HCT116 (cell line): ENCODE results near the gene NTSR1.

Source experiments
- CEBPB ChIP-seq: IDR thresholded peaks from 2 replicates; pipeline ENCODE4 v1.6.1; 2012; ENCODE audit warnings: low read depth
- CTCF ChIP-seq, 3 experiments: fragments of 200-600 bp in 1 of 3; sonication (generic) in 1 of 3; IDR thresholded peaks in 2 of 3; conservative IDR thresholded peaks in 1 of 3; 2 replicates each; pipeline ENCODE4 v1.5.1; 2012 to 2017; ENCODE audit warnings: low read depth in 2 of 3, low read length in 2 of 3, antibody characterized with exemption in 1 of 3, borderline replicate concordance in 1 of 3, control low read depth in 1 of 3, mild to moderate bottlenecking in 1 of 3, mixed read lengths in 1 of 3, mixed run types in 1 of 3, moderate library complexity in 1 of 3; ENCODE audit not compliant: insufficient read depth in 1 of 3
- EGR1 ChIP-seq: IDR thresholded peaks from 2 replicates; pipeline ENCODE4 v1.6.1; 2012; ENCODE audit warnings: low read depth
- EZH2 ChIP-seq: fragments of 200-600 bp; sonication (generic); IDR thresholded peaks from 2 replicates; pipeline ENCODE4 v1.6.1; 2017; ENCODE audit warnings: antibody characterized with exemption, mixed run types
- FOSL1 ChIP-seq: IDR thresholded peaks from 2 replicates; pipeline ENCODE4 v1.6.1; 2012; ENCODE audit warnings: low read depth
- JUND ChIP-seq: IDR thresholded peaks from 2 replicates; pipeline ENCODE4 v1.6.1; 2012
- POLR2A ChIP-seq: IDR thresholded peaks from 2 replicates; pipeline ENCODE4 v1.7.0; 2011; ENCODE audit warnings: borderline replicate concordance; ENCODE audit not compliant: insufficient read depth, insufficient read length; ENCODE audit errors: extremely low read depth
- REST ChIP-seq: IDR thresholded peaks from 2 replicates; pipeline ENCODE4 v1.6.1; 2012; ENCODE audit warnings: low read depth
- SIN3A ChIP-seq: IDR thresholded peaks from 2 replicates; pipeline ENCODE4 v1.6.1; 2012; ENCODE audit warnings: low read depth
- YY1 ChIP-seq: IDR thresholded peaks from 2 replicates; pipeline ENCODE4 v1.6.1; 2011; ENCODE audit warnings: low read length, low read depth, moderate library complexity, mild to moderate bottlenecking; ENCODE audit not compliant: insufficient replicate concordance; ENCODE audit errors: extremely low read depth
- ZFX ChIP-seq: fragments of 450-650 bp; IDR thresholded peaks from 2 replicates; pipeline ENCODE4 v1.6.1; 2017
- ZNF274 ChIP-seq: fragments of 200-500 bp; sonication (Bioruptor generic); IDR thresholded peaks from 2 replicates; pipeline ENCODE4 v1.6.1; 2014; ENCODE audit warnings: mild to moderate bottlenecking, low read depth, low read length, inconsistent platforms

- TF ChIP-seq CEBPB (no peak), EGR1 (no peak), POLR2A (no peak), EZH2 (no peak), CTCF (IDR thresholded peaks at IDR 0.05 in 2 of 3, conservative IDR thresholded peaks at IDR 0.05 in 1 of 3; ENCODE audit: borderline replicate concordance in 1 of 3, insufficient read depth in 1 of 3, low read depth in 2 of 3, low read length in 2 of 3) (no peak), YY1 (no peak), SIN3A (no peak), FOSL1 (no peak), REST (no peak), JUND (no peak), ZFX (no peak), ZNF274 (no peak)
Observed at GRCh38 chr20:62779417-62779685, 70.7 kb downstream of the NTSR1 start.
